Stomach (tissue), 9 donors: ENCODE data around the gene TCEANC. TPM values are rescaled to one million over a fixed set of nuclear protein-coding genes. Genes with fewer than 3 reads are reported as not detected.
"Not testable (repeated sequence)": the region's sequence is repeated elsewhere in the genome, so short reads cannot be mapped to it uniquely, and the experiment has no call there.

Experiments used
- DNase-seq, 2 donors: peaks; one replicate each; pipeline versions ENCODE4 v3.0.0 to v3.0.0-alpha.2; 2013 to 2019
- H3K27ac ChIP-seq, 5 donors: fragments of 200-600 bp in 4 of 5; sonication (generic) in 4 of 5; one replicate each; pipeline ENCODE4 v1.5.1; 2013 to 2019; ENCODE audit warnings: mild to moderate bottlenecking in 1 of 5, moderate library complexity in 1 of 5
- H3K27me3 ChIP-seq, 3 donors: fragments of 200-600 bp; sonication (generic); one replicate each; pipeline ENCODE4 v1.5.1; 2017 to 2019; ENCODE audit warnings: mixed run types in 1 of 3
- H3K36me3 ChIP-seq, 4 donors: fragments of 200-600 bp; sonication (generic); 1 replicate in 3 of 4; 2 replicates in 1 of 4; pipeline ENCODE4 v1.5.1; 2016 to 2019
- H3K4me1 ChIP-seq, 4 donors: fragments of 200-600 bp; sonication (generic); one replicate each; pipeline ENCODE4 v1.5.1; 2016 to 2019
- H3K4me3 ChIP-seq, 4 donors: fragments of 200-600 bp; sonication (generic) in 3 of 4; one replicate each; pipeline ENCODE4 v1.5.1; 2016 to 2019; ENCODE audit warnings: mild to moderate bottlenecking in 1 of 4
- H3K9me3 ChIP-seq, 4 donors: fragments of 200-600 bp; sonication (generic); one replicate each; pipeline ENCODE4 v1.5.1; 2016 to 2019
- EP300 ChIP-seq: sonication (generic); formaldehyde crosslinking; IDR thresholded peaks from one replicate; pipeline ENCODE4 v1.6.1; 2017; ENCODE audit warnings: antibody characterized with exemption
- POLR2A ChIP-seq, 4 donors: fragments of 450-650 bp; IDR thresholded peaks; one replicate each; pipeline ENCODE4 v1.6.1; 2016; ENCODE audit warnings: antibody characterized with exemption in 4 of 4, control low read depth in 2 of 4, mild to moderate bottlenecking in 1 of 4, moderate library complexity in 1 of 4
- POLR2AphosphoS5 ChIP-seq, 3 donors: sonication (generic); formaldehyde crosslinking; IDR thresholded peaks; one replicate each; pipeline ENCODE4 v1.6.1; 2016; ENCODE audit warnings: antibody characterized with exemption in 3 of 3
- WGBS, 5 donors: extraction: QIAGEN DNeasy Blood & Tissue Kit in 3 of 5; methylation state at CpG; one replicate each; pipeline versions ENCODE4 v1.1.5 to v1.1.7; 2013 to 2018; 5-methylcytosine and 5-hydroxymethylcytosine counted together
- intact Hi-C: fragments of 100-400 bp; cut with DNase I; formaldehyde crosslinking; loops from one replicate; pipeline ENCODE4 v1.15.1; 2023; ENCODE audit warnings: low total_unique reads
- polyA plus RNA-seq, 3 donors: library from polyadenylated mRNA; stranded (reverse); fragments of 200-250 nt; gene quantifications; one replicate each; pipeline ENCODE4 v1.2.3, GENCODE V29; 2013
- total RNA-seq, 5 donors: library from RNA; depleted of rRNA; stranded (reverse); fragments of >200 nt; gene quantifications; one replicate each; pipeline versions ENCODE4 v1.1.0 to v1.2.3, GENCODE V29; 2014 to 2016
- TF ChIP-seq, protein P1 (sequence below), 7 experiments: fragments of 450-650 bp in 4 of 7; fragments of 200-600 bp in 3 of 7; sonication (generic) in 3 of 7; IDR thresholded peaks; one replicate each; pipeline ENCODE4 v1.5.1; 2016 to 2019; ENCODE audit warnings: antibody characterized with exemption in 7 of 7, control low read depth in 2 of 7, mild to moderate bottlenecking in 1 of 7
- donor health status: healthy with polysubstance abuse.
- donor health status: Bipolar disorder and iron deficiency.
- donor health status: healthy.

The TCEANC gene
- total and polyA plus RNA-seq, 8 donors, result 1.2 to 25.7 (median 3.5) TPM

DNA sequence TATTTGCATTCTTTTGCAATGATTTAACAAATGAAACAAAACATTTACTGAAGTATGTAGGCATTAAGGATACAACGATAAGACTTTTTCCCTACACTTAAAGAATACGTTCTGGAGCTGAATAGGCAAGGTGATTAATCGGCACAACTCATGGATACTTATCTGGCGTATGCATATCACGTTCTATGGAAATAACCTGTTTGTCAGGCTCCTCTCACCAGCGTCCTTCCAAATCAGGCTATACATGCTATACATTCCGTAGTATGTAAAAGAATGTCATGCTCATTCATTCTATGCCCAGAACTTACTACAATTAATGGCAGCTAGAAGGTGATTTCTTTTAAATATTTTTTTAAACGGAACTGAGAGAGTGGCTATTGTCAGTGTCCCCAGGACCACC is 25.6 kb upstream of the TCEANC start:
- Histone ChIP-seq H3K27me3 (peaks cover 0 to 9% (median 0%) of the 10 kb centered on the region in 3 donors), H3K36me3 (no peaks in the 10 kb centered on the region), H3K9me3 (peaks cover 0 to 20% (median 6%) of the 10 kb centered on the region in 4 donors), H3K27ac (peak overlapping the region in 2 of 5 donors; percentile 33 to 48), H3K4me3 (no peak overlapping the region), H3K4me1 (no peaks in the 10 kb centered on the region)
- intact Hi-C loops, result no loop called here
- WGBS, 5 donors, result 39 to 74% (median 60%) methylated on average over 8 of the region's 8 CpGs
- DNase-seq, result peak in 1 of 2 donors; percentile 37
- TF ChIP-seq EP300, result no peak
- TF ChIP-seq, protein P1, sequence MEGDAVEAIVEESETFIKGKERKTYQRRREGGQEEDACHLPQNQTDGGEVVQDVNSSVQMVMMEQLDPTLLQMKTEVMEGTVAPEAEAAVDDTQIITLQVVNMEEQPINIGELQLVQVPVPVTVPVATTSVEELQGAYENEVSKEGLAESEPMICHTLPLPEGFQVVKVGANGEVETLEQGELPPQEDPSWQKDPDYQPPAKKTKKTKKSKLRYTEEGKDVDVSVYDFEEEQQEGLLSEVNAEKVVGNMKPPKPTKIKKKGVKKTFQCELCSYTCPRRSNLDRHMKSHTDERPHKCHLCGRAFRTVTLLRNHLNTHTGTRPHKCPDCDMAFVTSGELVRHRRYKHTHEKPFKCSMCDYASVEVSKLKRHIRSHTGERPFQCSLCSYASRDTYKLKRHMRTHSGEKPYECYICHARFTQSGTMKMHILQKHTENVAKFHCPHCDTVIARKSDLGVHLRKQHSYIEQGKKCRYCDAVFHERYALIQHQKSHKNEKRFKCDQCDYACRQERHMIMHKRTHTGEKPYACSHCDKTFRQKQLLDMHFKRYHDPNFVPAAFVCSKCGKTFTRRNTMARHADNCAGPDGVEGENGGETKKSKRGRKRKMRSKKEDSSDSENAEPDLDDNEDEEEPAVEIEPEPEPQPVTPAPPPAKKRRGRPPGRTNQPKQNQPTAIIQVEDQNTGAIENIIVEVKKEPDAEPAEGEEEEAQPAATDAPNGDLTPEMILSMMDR (IDR thresholded peaks at IDR 0.05), result no peak
- TF ChIP-seq POLR2A (IDR thresholded peaks at IDR 0.05), result no peak
- no peak for TF ChIP-seq POLR2AphosphoS5 (IDR thresholded peaks at IDR 0.05)

GRCh38 chrX:13637224-13637623 is 15.7 kb upstream of the TCEANC start:
- H3K36me3 ChIP-seq, DNase-seq, H3K4me1 ChIP-seq, H3K27ac ChIP-seq, H3K4me3 ChIP-seq, intact Hi-C loops: not testable (repeated sequence)
- 88 to 100% (median 91%) methylated on average over 7 to 9 of the region's 9 CpGs for WGBS, 5 donors
- peaks cover 0 to 27% (median 18%) of the 10 kb centered on the region in 4 donors for H3K9me3 ChIP-seq
- H3K27me3 ChIP-seq, result peaks cover 0 to 12% (median 0%) of the 10 kb centered on the region in 3 donors

DNA sequence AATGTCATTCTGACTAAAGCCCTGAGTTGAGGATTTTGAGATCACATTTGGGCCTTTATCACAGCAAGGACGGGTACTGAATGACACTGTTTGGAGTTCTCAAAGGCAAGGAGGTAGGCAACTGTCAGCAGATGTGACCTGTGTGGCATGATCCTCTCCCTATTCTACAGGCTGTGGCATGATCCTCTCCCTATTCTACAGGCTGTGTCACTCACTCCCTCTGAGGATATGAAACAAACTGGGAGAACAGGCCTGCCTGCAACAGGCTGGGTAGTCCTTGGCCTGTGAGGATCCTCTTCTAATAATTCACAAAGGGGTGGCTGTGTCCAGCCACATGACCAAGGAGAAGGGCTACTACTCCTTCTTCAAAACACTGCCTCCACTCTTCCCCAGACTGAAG is 14.9 kb upstream of the TCEANC start:
- TF ChIP-seq POLR2A (IDR thresholded peaks at IDR 0.05), result no peak
- no peak for TF ChIP-seq EP300
- TF ChIP-seq, protein P1 (IDR thresholded peaks at IDR 0.05), result no peak
- H3K9me3 ChIP-seq, result peaks cover 0 to 27% (median 18%) of the 10 kb centered on the region in 4 donors
- no peak overlapping the region for H3K27ac ChIP-seq
- no peak for DNase-seq
- H3K27me3 ChIP-seq, result peaks cover 0 to 17% (median 0%) of the 10 kb centered on the region in 3 donors
- intact Hi-C loops, result no loop called here
- no peak overlapping the region for H3K4me3 ChIP-seq
- no peaks in the 10 kb centered on the region for H3K36me3 ChIP-seq
- WGBS, 5 donors, result 68 to 86% (median 77%) methylated on average over 1 of the region's 1 CpG
- no peaks in the 10 kb centered on the region for H3K4me1 ChIP-seq

- peak in 1 of 2 donors; percentile 31 for DNase-seq
- Histone ChIP-seq H3K27me3 (peaks cover 0 to 17% (median 0%) of the 10 kb centered on the region in 3 donors), H3K4me3 (no peak overlapping the region), H3K36me3 (no peaks in the 10 kb centered on the region), H3K9me3 (peaks cover 0 to 27% (median 18%) of the 10 kb centered on the region in 4 donors), H3K27ac (no peak overlapping the region), H3K4me1 (no peaks in the 10 kb centered on the region)
- intact Hi-C loops, result no loop called here
- TF ChIP-seq POLR2A (IDR thresholded peaks at IDR 0.05), result no peak
- 14 to 54% (median 39%) methylated on average over 3 of the region's 3 CpGs for WGBS, 5 donors
Measured at GRCh38 chrX:13638826-13639225, 14.1 kb upstream of the TCEANC start.

GRCh38 chrX:13641684-13642083 is 11.3 kb upstream of the TCEANC start:
- Histone ChIP-seq H3K9me3 (peaks cover 0 to 21% (median 13%) of the 10 kb centered on the region in 4 donors), H3K27me3 (peaks cover 0 to 12% (median 0%) of the 10 kb centered on the region in 3 donors)
- DNase-seq, H3K4me1 ChIP-seq, H3K4me3 ChIP-seq, H3K36me3 ChIP-seq, H3K27ac ChIP-seq: not testable (repeated sequence)
- intact Hi-C loops, result loop anchor here (10.0 kb wide), 1 partner anchor 393 kb away; no protein-coding TSS in a partner anchor
- 71 to 100% (median 86%) methylated on average over 2 of the region's 4 CpGs for WGBS, 5 donors

- peaks cover 0 to 16% (median 0%) of the 10 kb centered on the region in 4 donors for H3K4me1 ChIP-seq
- H3K4me3 ChIP-seq, result no peak overlapping the region
- TF ChIP-seq EP300 (no peak), POLR2A (IDR thresholded peaks at IDR 0.05) (no peak), POLR2AphosphoS5 (IDR thresholded peaks at IDR 0.05) (no peak)
- TF ChIP-seq, protein P1 (IDR thresholded peaks at IDR 0.05), result no peak
- H3K27me3 ChIP-seq, result peaks cover 0 to 7% (median 0%) of the 10 kb centered on the region in 3 donors
- 55 to 73% (median 62%) methylated on average over 6 to 9 of the region's 9 CpGs for WGBS, 5 donors
- no peaks in the 10 kb centered on the region for H3K36me3 ChIP-seq
- no peak for DNase-seq
- intact Hi-C loops, result loop anchor here (5.0 to 10.0 kb wide), 2 partner anchors 138 to 389 kb away; no protein-coding TSS in a partner anchor
- no peaks in the 10 kb centered on the region for H3K9me3 ChIP-seq
- no peak overlapping the region for H3K27ac ChIP-seq
Measured at GRCh38 chrX:13645464-13646153, 7.3 kb upstream of the TCEANC start.
